Hepatocyte (in vitro differentiated cells): ENCODE data around the gene RNF17. TPM values are rescaled to one million over a fixed set of nuclear protein-coding genes. Genes with fewer than 3 reads are reported as not detected.

Source experiments
- DNase-seq: peaks from one replicate; pipeline ENCODE4 v3.0.0-alpha.2; 2016; ENCODE audit warnings: low spot score
- H2AFZ ChIP-seq: fragments of 200-600 bp; sonication (generic); 2 replicates; pipeline ENCODE4 v1.6.0; 2016; ENCODE audit warnings: antibody characterized with exemption, mild to moderate bottlenecking
- H3K27ac ChIP-seq: fragments of 200-600 bp; sonication (generic); 2 replicates; pipeline ENCODE4 v1.5.1; 2016; ENCODE audit warnings: mild to moderate bottlenecking
- H3K27me3 ChIP-seq: fragments of 200-600 bp; sonication (generic); 2 replicates; pipeline ENCODE4 v1.6.1; 2016
- H3K36me3 ChIP-seq: fragments of 200-600 bp; sonication (generic); replicated peaks from 2 replicates; pipeline ENCODE4 v1.5.1; 2016; ENCODE audit warnings: low read depth; ENCODE audit not compliant: insufficient read depth
- H3K4me1 ChIP-seq: fragments of 200-600 bp; sonication (generic); 2 replicates; pipeline ENCODE4 v1.5.1; 2016; ENCODE audit warnings: mild to moderate bottlenecking, moderate library complexity; ENCODE audit not compliant: insufficient read depth
- H3K4me2 ChIP-seq: fragments of 200-600 bp; sonication (generic); 2 replicates; pipeline ENCODE4 v1.6.0; 2016
- H3K4me3 ChIP-seq: fragments of 200-600 bp; sonication (generic); 2 replicates; pipeline ENCODE4 v1.5.1; 2016; ENCODE audit warnings: mild to moderate bottlenecking
- H3K79me2 ChIP-seq: fragments of 200-600 bp; sonication (generic); 2 replicates; pipeline ENCODE4 v1.6.0; 2017; ENCODE audit warnings: mild to moderate bottlenecking
- H3K9me2 ChIP-seq: fragments of 200-600 bp; sonication (generic); replicated peaks from 2 replicates; pipeline ENCODE4 v1.6.0; 2017; ENCODE audit warnings: mild to moderate bottlenecking; ENCODE audit not compliant: insufficient read depth
- H3K9me3 ChIP-seq: fragments of 200-600 bp; sonication (generic); 2 replicates; pipeline ENCODE4 v1.5.1; 2016; ENCODE audit warnings: low read depth, mild to moderate bottlenecking
- H4K20me1 ChIP-seq: fragments of 200-600 bp; sonication (generic); 2 replicates; pipeline ENCODE4 v1.6.0; 2016; ENCODE audit warnings: mild to moderate bottlenecking; ENCODE audit not compliant: insufficient read depth, poor library complexity, severe bottlenecking
- CTCF ChIP-seq: fragments of 200-600 bp; sonication (generic); IDR thresholded peaks from 2 replicates; pipeline ENCODE4 v1.5.1; 2016; ENCODE audit warnings: antibody characterized with exemption, mild to moderate bottlenecking; ENCODE audit not compliant: poor library complexity
- EZH2 ChIP-seq: fragments of 200-600 bp; sonication (generic); IDR thresholded peaks from 2 replicates; pipeline ENCODE4 v1.6.1; 2016; ENCODE audit warnings: antibody characterized with exemption, mild to moderate bottlenecking, borderline replicate concordance
- EZH2phosphoT487 ChIP-seq: fragments of 200-600 bp; sonication (generic); IDR thresholded peaks from one replicate; pipeline ENCODE4 v1.6.1; 2018; ENCODE audit warnings: antibody characterized with exemption, mild to moderate bottlenecking, low read depth, moderate library complexity; ENCODE audit not compliant: unreplicated experiment, severe bottlenecking
- WGBS: methylation state at CpG from one replicate; pipeline ENCODE4 v1.1.6; 2016; ENCODE audit warnings: low lambda C conversion rate; ENCODE audit errors: missing lambda C conversion rate; 5-methylcytosine and 5-hydroxymethylcytosine counted together
- polyA plus RNA-seq: library from polyadenylated mRNA; unstranded; fragments of >200 nt; fragmentation: Nextera tagmentation; extraction: Ambion mirVana; gene quantifications from 2 replicates; pipeline ENCODE4 v1.2.1, GENCODE V29; 2016
- total RNA-seq: library from RNA; depleted of rRNA; stranded (reverse); fragments of >200 nt; gene quantifications from 2 replicates; pipeline ENCODE4 v1.2.3, GENCODE V29; 2014

The RNF17 gene
- total and polyA plus RNA-seq, 2 experiments from 2014 or later: not detected

- Histone ChIP-seq H3K9me2 (no peaks in the 10 kb centered on the region), H3K79me2 (no peaks in the 10 kb centered on the region), H3K9me3 (no peaks in the 10 kb centered on the region), H3K27me3 (no peaks in the 10 kb centered on the region), H3K36me3 (no peaks in the 10 kb centered on the region), H2AFZ (no peak overlapping the region), H4K20me1 (no peaks in the 10 kb centered on the region), H3K4me1 (no peaks in the 10 kb centered on the region), H3K27ac (no peak overlapping the region), H3K4me3 (no peak overlapping the region), H3K4me2 (no peak overlapping the region)
- WGBS: 86% methylated on average over 4 of the region's 4 CpGs
- no peak for DNase-seq
- TF ChIP-seq EZH2phosphoT487 (no peak), EZH2 (no peak), CTCF (no peak)
Measured at GRCh38 chr13:24734950-24735349, 29.0 kb upstream of the RNF17 start.

GRCh38 chr13:24737042-24737441 is 26.9 kb upstream of the RNF17 start:
- no peaks in the 10 kb centered on the region for H3K36me3 ChIP-seq
- no peak overlapping the region for H2AFZ ChIP-seq
- no peaks in the 10 kb centered on the region for H3K9me3 ChIP-seq
- no peak overlapping the region for H3K4me3 ChIP-seq
- no peak for DNase-seq
- WGBS: 79% methylated on average over 6 of the region's 6 CpGs
- TF ChIP-seq EZH2 (no peak), EZH2phosphoT487 (no peak), CTCF (no peak)
- no peak overlapping the region for H3K27ac ChIP-seq
- H4K20me1 ChIP-seq: no peaks in the 10 kb centered on the region
- no peaks in the 10 kb centered on the region for H3K4me1 ChIP-seq
- no peak overlapping the region for H3K4me2 ChIP-seq
- H3K27me3 ChIP-seq: no peaks in the 10 kb centered on the region
- H3K9me2 ChIP-seq: no peaks in the 10 kb centered on the region
- no peaks in the 10 kb centered on the region for H3K79me2 ChIP-seq

- Histone ChIP-seq H3K27me3 (peaks cover 8% of the 10 kb centered on the region), H4K20me1 (no peaks in the 10 kb centered on the region), H3K4me2 (no peak overlapping the region), H3K9me2 (no peaks in the 10 kb centered on the region), H3K4me1 (no peaks in the 10 kb centered on the region), H3K36me3 (no peaks in the 10 kb centered on the region), H2AFZ (no peak overlapping the region), H3K9me3 (no peaks in the 10 kb centered on the region), H3K4me3 (no peak overlapping the region), H3K27ac (no peak overlapping the region), H3K79me2 (no peaks in the 10 kb centered on the region)
- no peak for TF ChIP-seq EZH2
- no peak for TF ChIP-seq CTCF
- no peak for TF ChIP-seq EZH2phosphoT487
- WGBS: 94% methylated on average over 5 of the region's 5 CpGs
- no peak for DNase-seq
Measured at GRCh38 chr13:24738366-24738847, 25.6 kb upstream of the RNF17 start.
